Endothelial cell of umbilical vein (primary cell): ENCODE measurements around the gene LEP. TPM values are rescaled to one million over a fixed set of nuclear protein-coding genes. Genes with fewer than 3 reads are reported as not detected.

ENCODE experiments used
- BruUV-seq: library from RNA; stranded (reverse); fragments of 400-500 nt; replicated peaks from 2 replicates; lab custom pipeline; 2021; lab: Mats Ljungman, UMichigan
- CTCF ChIA-PET: fragments of 300-600, 350-600 bp; sonication (Branson Sonifier 250); formaldehyde crosslinking; loops from one replicate; lab custom pipeline; 2021; ENCODE audit warnings: antibody characterized with exemption, inconsistent platforms; lab: Charles Lee
- POLR2A ChIA-PET: fragments of 300-600, 350-600 bp; sonication (Branson Sonifier 250); formaldehyde crosslinking; loops from one replicate; lab custom pipeline; 2021; ENCODE audit warnings: antibody characterized with exemption, inconsistent platforms; lab: Charles Lee
- DNase-seq: peaks from one replicate; pipeline ENCODE4 v3.0.0-alpha.2; 2011; ENCODE audit warnings: low read depth, low spot score
- FAIRE-seq: peaks from 2 replicates; lab custom pipeline; 2011; peaks lifted over from hg19 to GRCh38; lab: Jason Lieb, UNC
- H2AFZ ChIP-seq: 2 replicates; pipeline ENCODE4 v1.6.0; 2012; ENCODE audit warnings: low read depth, low read length, control low read depth, inconsistent platforms
- H3K27ac ChIP-seq: 2 replicates; pipeline ENCODE4 v1.5.1; 2011; ENCODE audit warnings: low read depth, mild to moderate bottlenecking, control low read depth, low read length, moderate library complexity; ENCODE audit not compliant: insufficient read depth
- H3K27me3 ChIP-seq, 2 experiments: 2 replicates each; pipeline versions ENCODE4 v1.6.0 to v1.6.1; 2011; ENCODE audit warnings: low read length in 2 of 2, mixed read lengths in 1 of 2; ENCODE audit not compliant: control insufficient read depth in 2 of 2, insufficient read depth in 2 of 2
- H3K36me3 ChIP-seq, 2 experiments: 2 replicates in 1 of 2; 3 replicates in 1 of 2; pipeline ENCODE4 v1.5.1; 2011; ENCODE audit warnings: low read length in 2 of 2, mild to moderate bottlenecking in 1 of 2, moderate library complexity in 1 of 2; ENCODE audit not compliant: control insufficient read depth in 2 of 2, insufficient read depth in 2 of 2; ENCODE audit errors: extremely low read depth in 1 of 2
- H3K4me1 ChIP-seq: 3 replicates; pipeline ENCODE4 v1.5.1; 2011; ENCODE audit warnings: mild to moderate bottlenecking, low read length; ENCODE audit not compliant: control insufficient read depth, insufficient read depth; ENCODE audit errors: extremely low read depth
- H3K4me2 ChIP-seq: 2 replicates; pipeline ENCODE4 v1.6.1; 2011; ENCODE audit warnings: low read length, control low read depth, mixed read lengths; ENCODE audit not compliant: insufficient read depth
- H3K4me3 ChIP-seq, 3 experiments: fragments of 200-600 bp in 1 of 3; sonication (generic), shearing (Covaris generic) in 1 of 3; replicated peaks in 1 of 3; 2 replicates each; pipeline ENCODE4 v1.5.1; 2011 to 2016; ENCODE audit warnings: control low read depth in 3 of 3, low read length in 3 of 3, mild to moderate bottlenecking in 2 of 3, inconsistent platforms in 1 of 3, low read depth in 1 of 3, moderate library complexity in 1 of 3; ENCODE audit not compliant: insufficient read depth in 1 of 3
- H3K79me2 ChIP-seq: 2 replicates; pipeline ENCODE4 v1.6.0; 2012; ENCODE audit warnings: low read length, inconsistent platforms; ENCODE audit not compliant: control insufficient read depth, insufficient read depth
- H3K9ac ChIP-seq: replicated peaks from 2 replicates; pipeline ENCODE3; 2011; ENCODE audit warnings: low read length, control low read depth; ENCODE audit not compliant: insufficient read depth; ENCODE audit errors: extremely low read depth
- H3K9me1 ChIP-seq: replicated peaks from 3 replicates; pipeline ENCODE4 v1.6.0; 2011; ENCODE audit warnings: mild to moderate bottlenecking, low read length; ENCODE audit not compliant: control insufficient read depth, insufficient read depth; ENCODE audit errors: extremely low read depth
- H3K9me3 ChIP-seq: replicated peaks from 2 replicates; pipeline ENCODE4 v1.5.1; 2012; ENCODE audit warnings: low read length, inconsistent platforms; ENCODE audit not compliant: control insufficient read depth, insufficient read depth
- H4K20me1 ChIP-seq: replicated peaks from 2 replicates; pipeline ENCODE3; 2011; ENCODE audit warnings: mild to moderate bottlenecking, low read length; ENCODE audit not compliant: control insufficient read depth, insufficient read depth; ENCODE audit errors: extremely low read depth
- CTCF ChIP-seq, 2 donors: IDR thresholded peaks; 1 replicate in 1 of 2; 2 replicates in 1 of 2; pipeline ENCODE4 v1.5.1; 2011; ENCODE audit warnings: low read length in 2 of 2, mild to moderate bottlenecking in 2 of 2, moderate library complexity in 2 of 2, control low read depth in 1 of 2, inconsistent platforms in 1 of 2, low read depth in 1 of 2; ENCODE audit not compliant: insufficient read depth in 1 of 2; ENCODE audit errors: extremely low read depth in 1 of 2
- EZH2 ChIP-seq: IDR thresholded peaks from 2 replicates; pipeline ENCODE4 v1.6.1; 2012; ENCODE audit warnings: borderline replicate concordance, low read depth, mild to moderate bottlenecking, moderate library complexity, low read length, inconsistent platforms; ENCODE audit not compliant: severe bottlenecking
- FOS ChIP-seq: IDR thresholded peaks from 2 replicates; pipeline ENCODE4 v1.6.1; 2011; ENCODE audit warnings: mild to moderate bottlenecking, low read length, moderate library complexity, borderline replicate concordance; ENCODE audit not compliant: insufficient read depth
- GATA2 ChIP-seq: IDR thresholded peaks from 2 replicates; pipeline ENCODE4 v1.7.0; 2011; ENCODE audit warnings: low read depth, mild to moderate bottlenecking, moderate library complexity, mixed read lengths, low read length; ENCODE audit not compliant: insufficient read length, insufficient read depth
- JUN ChIP-seq: IDR thresholded peaks from 2 replicates; pipeline ENCODE4 v1.6.1; 2011; ENCODE audit warnings: borderline replicate concordance, low read depth; ENCODE audit not compliant: insufficient read length, insufficient read depth
- MYC ChIP-seq: IDR thresholded peaks from one replicate; pipeline ENCODE4 v1.6.1; 2011; ENCODE audit warnings: mild to moderate bottlenecking, low read depth, low read length
- POLR2A ChIP-seq: IDR thresholded peaks from 2 replicates; pipeline ENCODE4 v1.6.1; 2012; ENCODE audit warnings: low read depth, mild to moderate bottlenecking, control low read depth, low read length
- POLR2AphosphoS5 ChIP-seq: IDR thresholded peaks from 2 replicates; pipeline ENCODE4 v1.6.1; 2012; ENCODE audit warnings: low read depth, mild to moderate bottlenecking, control low read depth, low read length, moderate library complexity; ENCODE audit not compliant: insufficient read depth
- dilution Hi-C: fragments of 300-500 bp; cut with MboI; formaldehyde crosslinking; loops from one replicate; pipeline ENCODE4 v1.15.0; 2019; ENCODE audit warnings: low sequenced_read_pairs; ENCODE audit not compliant: extremely low pct_ligation_motif_present
- intact Hi-C: fragments of 100-400 bp; cut with micrococcal nuclease; formaldehyde crosslinking; loops from one replicate; pipeline ENCODE4 v1.10.0; 2022
- polyA plus RNA-seq, 4 experiments: library from polyadenylated mRNA; depleted of rRNA in 3 of 4; stranded (reverse) in 3 of 4; unstranded in 1 of 4; fragments of >200 nt; gene quantifications; 2 replicates each; pipeline versions ENCODE4 v1.2.1 to v1.2.3, GENCODE V29; 2011 to 2012; ENCODE audit warnings: missing spikeins in 1 of 4
- total RNA-seq: library from RNA; stranded (reverse); gene quantifications from 2 replicates; pipeline ENCODE4 v1.2.3, GENCODE V29; 2021
- TF ChIP-seq, protein P1 (sequence below): IDR thresholded peaks from 2 replicates; pipeline ENCODE4 v1.6.1; 2011; ENCODE audit not compliant: insufficient read depth, insufficient read length

Gene LEP
- total and polyA plus RNA-seq, 2 donors (not counting 3 experiments of a cell fraction or from before 2014, with no cell fraction given) = not detected

DNA sequence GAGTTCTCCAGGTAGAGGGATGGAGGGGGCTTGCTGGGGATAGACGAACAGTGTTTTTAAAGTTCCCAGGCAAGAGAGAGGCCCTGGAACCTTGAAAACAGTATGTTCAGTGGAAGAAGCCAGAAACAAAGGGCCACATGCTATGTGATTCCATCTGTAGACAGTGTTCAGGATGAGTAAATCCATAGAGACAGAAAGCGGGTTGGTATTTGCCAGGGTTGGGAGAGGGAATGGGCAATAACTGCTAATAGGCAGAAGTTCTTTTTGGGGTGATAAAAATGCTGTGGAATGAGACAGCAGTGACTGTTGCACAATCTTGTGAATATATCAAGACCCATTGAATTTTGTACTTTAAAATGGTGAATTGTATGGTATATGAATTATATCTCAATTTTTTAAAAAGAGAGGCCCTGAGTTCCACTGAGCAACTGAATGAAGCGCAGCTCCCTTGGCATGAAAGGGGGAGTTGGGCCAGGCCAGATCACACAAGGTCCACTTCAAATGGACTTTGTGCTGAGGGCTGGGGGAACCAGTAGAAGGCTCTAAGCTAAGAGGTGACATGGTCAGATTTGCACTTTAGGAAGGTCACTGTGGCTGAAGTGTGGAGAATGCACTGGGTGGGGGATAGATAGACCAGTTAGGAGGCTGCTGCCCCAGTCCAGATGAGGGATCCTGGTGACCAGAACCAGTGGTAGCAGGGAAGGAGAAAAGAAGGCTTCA, 34.0 kb downstream of the LEP start:
- Histone ChIP-seq H4K20me1 (no peaks in the 10 kb centered on the region), H3K36me3 (no peaks in the 10 kb centered on the region), H3K4me1 (peaks cover 9% of the 10 kb centered on the region), H3K79me2 (no peaks in the 10 kb centered on the region), H2AFZ (no peak overlapping the region), H3K9ac (no peak overlapping the region), H3K27me3 (peaks cover 46% of the 10 kb centered on the region in 2 experiments), H3K27ac (no peak overlapping the region), H3K9me3 (no peaks in the 10 kb centered on the region), H3K4me3 (no peak overlapping the region), H3K9me1 (no peaks in the 10 kb centered on the region), H3K4me2 (no peak overlapping the region)
- TF ChIP-seq JUN = no peak
- TF ChIP-seq POLR2AphosphoS5 = no peak
- TF ChIP-seq CTCF (IDR thresholded peaks at IDR 0.05; ENCODE audit: extremely low read depth in 1 of 2, insufficient read depth in 1 of 2, low read depth in 1 of 2, low read length in 2 of 2) = no peak
- no peak for TF ChIP-seq GATA2
- no peak for TF ChIP-seq MYC
- no peak for TF ChIP-seq FOS
- TF ChIP-seq POLR2A = no peak
- TF ChIP-seq EZH2 = no peak
- TF ChIP-seq, protein P1, sequence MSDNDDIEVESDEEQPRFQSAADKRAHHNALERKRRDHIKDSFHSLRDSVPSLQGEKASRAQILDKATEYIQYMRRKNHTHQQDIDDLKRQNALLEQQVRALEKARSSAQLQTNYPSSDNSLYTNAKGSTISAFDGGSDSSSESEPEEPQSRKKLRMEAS = no peak
- ChIA-PET POLR2A (no interaction called here), CTCF (no interaction called here)
- intact Hi-C loops = no loop called here
- dilution Hi-C loops = no loop called here
- no peak for FAIRE-seq
- DNase-seq = no peak
- BruUV-seq = no TSS peak
